Spleen (tissue), 7 donors: Measurements from ENCODE around the gene DOCK2.

Source experiments
- POLR2A ChIP-seq, 3 donors: fragments of 450-650 bp; IDR thresholded peaks; one replicate each; pipeline ENCODE4 v1.5.1; 2017; ENCODE audit warnings: antibody characterized with exemption in 3 of 3, mild to moderate bottlenecking in 1 of 3
- POLR2AphosphoS5 ChIP-seq, 3 donors: sonication (generic); formaldehyde crosslinking; IDR thresholded peaks; one replicate each; pipeline ENCODE4 v1.5.1; 2017; ENCODE audit warnings: antibody characterized with exemption in 3 of 3
- TF ChIP-seq, protein P1 (sequence below), 11 experiments: fragments of 200-600 bp in 7 of 11; fragments of 450-650 bp in 4 of 11; sonication (generic) in 4 of 11; IDR thresholded peaks in 8 of 11; conservative IDR thresholded peaks in 3 of 11; 1 replicate in 7 of 11; 2 replicates in 4 of 11; pipeline versions ENCODE4 v1.4.0 to v1.8.0; 2016 to 2021; ENCODE audit warnings: antibody characterized with exemption in 11 of 11, inconsistent platforms in 4 of 11, mild to moderate bottlenecking in 1 of 11
- donor health status: DM: no; HTN: no; CAD: no; lungs with moderate emphysema.
- donor health status: DM: no; HTN: no; CAD: no.
- donor health status: DM: no; HTN: no; CAD: no.

DNA sequence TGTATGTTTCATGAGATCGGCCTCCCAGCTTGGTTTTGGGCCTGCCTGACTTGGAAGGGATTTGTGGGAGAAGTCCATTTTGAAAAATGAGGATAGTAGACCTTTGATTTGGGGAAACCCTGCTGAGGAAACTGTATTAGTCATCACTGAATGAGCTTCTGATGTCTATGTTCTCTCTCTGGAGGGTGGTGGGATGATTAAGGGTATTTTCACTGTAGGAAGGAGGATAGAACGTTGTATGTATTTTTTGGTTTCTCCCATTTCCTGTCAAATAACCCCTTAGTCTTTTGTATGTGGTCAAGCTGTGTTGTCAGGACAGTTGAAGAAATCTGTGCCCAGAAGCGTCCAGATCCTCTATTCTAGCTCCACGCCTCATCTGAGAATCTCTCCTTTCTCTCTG lies 191.3 kb downstream of the DOCK2 start:
- TF ChIP-seq, protein P1, sequence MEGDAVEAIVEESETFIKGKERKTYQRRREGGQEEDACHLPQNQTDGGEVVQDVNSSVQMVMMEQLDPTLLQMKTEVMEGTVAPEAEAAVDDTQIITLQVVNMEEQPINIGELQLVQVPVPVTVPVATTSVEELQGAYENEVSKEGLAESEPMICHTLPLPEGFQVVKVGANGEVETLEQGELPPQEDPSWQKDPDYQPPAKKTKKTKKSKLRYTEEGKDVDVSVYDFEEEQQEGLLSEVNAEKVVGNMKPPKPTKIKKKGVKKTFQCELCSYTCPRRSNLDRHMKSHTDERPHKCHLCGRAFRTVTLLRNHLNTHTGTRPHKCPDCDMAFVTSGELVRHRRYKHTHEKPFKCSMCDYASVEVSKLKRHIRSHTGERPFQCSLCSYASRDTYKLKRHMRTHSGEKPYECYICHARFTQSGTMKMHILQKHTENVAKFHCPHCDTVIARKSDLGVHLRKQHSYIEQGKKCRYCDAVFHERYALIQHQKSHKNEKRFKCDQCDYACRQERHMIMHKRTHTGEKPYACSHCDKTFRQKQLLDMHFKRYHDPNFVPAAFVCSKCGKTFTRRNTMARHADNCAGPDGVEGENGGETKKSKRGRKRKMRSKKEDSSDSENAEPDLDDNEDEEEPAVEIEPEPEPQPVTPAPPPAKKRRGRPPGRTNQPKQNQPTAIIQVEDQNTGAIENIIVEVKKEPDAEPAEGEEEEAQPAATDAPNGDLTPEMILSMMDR (IDR thresholded peaks at IDR 0.05 in 8 of 11, conservative IDR thresholded peaks at IDR 0.05 in 3 of 11), result no peak
- TF ChIP-seq POLR2AphosphoS5 (IDR thresholded peaks at IDR 0.05), result no peak
- TF ChIP-seq POLR2A (IDR thresholded peaks at IDR 0.05), result no peak
